GM12892 (cell line): ENCODE results near the gene CHST8.

Experiments used
- POLR2AphosphoS5 ChIP-seq: IDR thresholded peaks from 2 replicates; pipeline ENCODE4 v1.6.1; 2011; ENCODE audit warnings: low read depth, low read length, control low read depth
- TAF1 ChIP-seq: IDR thresholded peaks from 2 replicates; pipeline ENCODE4 v1.6.1; 2011; ENCODE audit warnings: low read depth, mild to moderate bottlenecking, control low read depth, low read length, borderline replicate concordance

GRCh38 chr19:33808399-33808798 lies 186.6 kb downstream of the CHST8 start:
- TF ChIP-seq POLR2AphosphoS5 (no peak), TAF1 (no peak)
